ENCODE measurements around the gene ZNF423.

ZNF423 gene

DNA sequence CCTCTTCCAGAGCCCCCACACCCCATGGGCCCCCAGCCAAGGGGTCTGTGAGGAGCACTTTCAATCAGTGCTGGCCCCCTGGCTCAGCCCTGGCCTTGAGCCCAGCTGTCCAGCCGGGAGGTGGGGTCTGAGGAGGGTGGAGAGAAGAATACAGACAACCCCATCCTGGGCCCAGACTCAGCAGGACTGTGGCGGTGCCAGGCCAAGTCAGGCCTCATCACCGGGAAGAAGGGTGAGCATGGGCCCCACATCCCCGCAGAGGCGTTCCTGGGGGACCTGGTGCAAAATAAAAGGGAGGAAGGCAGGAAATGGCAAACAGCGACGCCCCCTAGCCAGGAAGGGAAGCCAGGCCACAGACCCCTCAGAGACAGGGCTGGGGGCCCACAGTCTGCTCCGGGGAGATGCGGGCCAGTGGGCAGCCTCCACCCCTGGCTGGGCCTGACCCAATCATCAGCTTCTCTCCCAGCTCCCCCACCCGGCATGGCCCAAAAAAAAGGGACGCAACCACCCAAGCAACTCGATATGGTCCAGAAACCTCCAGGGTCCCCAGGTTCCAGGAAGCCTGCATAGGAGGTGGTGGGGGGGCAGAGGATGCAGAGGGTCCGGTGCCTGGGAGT, 20.6 kb downstream of the ZNF423 start:
- peaks cover 11% of the 10 kb centered on the region for H3K36me3 Mint-ChIP-seq (ENCODE audit: low read depth)
- peak overlapping the region; percentile 57 for H3K4me3 Mint-ChIP-seq
- no peaks in the 10 kb centered on the region for H3K9me3 Mint-ChIP-seq
- peaks cover 6% of the 10 kb centered on the region for H3K27me3 Mint-ChIP-seq (ENCODE audit: low read depth, poor library complexity)
- peaks cover 87% of the 10 kb centered on the region for H3K4me1 Mint-ChIP-seq
- DNase-seq: peak; percentile 76
- TF ChIP-seq, protein P1, sequence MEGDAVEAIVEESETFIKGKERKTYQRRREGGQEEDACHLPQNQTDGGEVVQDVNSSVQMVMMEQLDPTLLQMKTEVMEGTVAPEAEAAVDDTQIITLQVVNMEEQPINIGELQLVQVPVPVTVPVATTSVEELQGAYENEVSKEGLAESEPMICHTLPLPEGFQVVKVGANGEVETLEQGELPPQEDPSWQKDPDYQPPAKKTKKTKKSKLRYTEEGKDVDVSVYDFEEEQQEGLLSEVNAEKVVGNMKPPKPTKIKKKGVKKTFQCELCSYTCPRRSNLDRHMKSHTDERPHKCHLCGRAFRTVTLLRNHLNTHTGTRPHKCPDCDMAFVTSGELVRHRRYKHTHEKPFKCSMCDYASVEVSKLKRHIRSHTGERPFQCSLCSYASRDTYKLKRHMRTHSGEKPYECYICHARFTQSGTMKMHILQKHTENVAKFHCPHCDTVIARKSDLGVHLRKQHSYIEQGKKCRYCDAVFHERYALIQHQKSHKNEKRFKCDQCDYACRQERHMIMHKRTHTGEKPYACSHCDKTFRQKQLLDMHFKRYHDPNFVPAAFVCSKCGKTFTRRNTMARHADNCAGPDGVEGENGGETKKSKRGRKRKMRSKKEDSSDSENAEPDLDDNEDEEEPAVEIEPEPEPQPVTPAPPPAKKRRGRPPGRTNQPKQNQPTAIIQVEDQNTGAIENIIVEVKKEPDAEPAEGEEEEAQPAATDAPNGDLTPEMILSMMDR (IDR thresholded peaks at IDR 0.05): no peak
- H3K27ac Mint-ChIP-seq: peak overlapping the region; percentile 95

DNA sequence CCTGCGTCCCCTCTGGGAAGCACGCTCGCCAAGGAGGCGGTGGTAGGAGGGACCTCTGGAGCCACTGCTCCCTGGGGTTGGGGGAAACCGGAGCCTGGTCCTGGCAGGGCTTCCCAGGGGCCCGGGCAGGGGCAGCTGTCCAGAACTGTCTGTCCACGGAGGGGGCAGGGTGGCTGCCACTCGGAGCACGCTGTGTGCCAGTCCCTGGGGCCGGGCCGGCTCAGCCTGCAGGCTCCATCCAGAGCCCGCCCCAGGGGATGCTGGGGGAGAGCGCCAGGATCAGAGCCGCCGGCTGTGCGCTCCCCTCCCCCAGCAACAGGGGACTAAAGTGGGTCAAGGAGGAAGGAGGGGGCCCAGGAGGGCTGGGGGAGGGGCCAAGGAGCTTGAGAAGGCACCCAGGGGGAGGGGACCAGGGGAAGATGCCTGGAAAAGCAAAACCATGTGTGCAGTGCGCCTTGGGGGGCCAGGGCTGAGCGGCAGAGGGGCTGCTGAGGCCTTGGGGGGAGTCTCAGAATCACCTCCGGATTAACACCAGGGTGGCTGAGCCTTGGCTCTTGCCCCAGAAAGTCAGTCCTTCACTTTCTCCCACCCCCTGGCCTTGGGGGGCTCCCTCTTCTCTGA, 21.3 kb downstream of the ZNF423 start:
- H3K36me3 Mint-ChIP-seq (ENCODE audit: low read depth): peaks cover 18% of the 10 kb centered on the region
- peaks cover 87% of the 10 kb centered on the region for H3K4me1 Mint-ChIP-seq
- no peak overlapping the region for H3K4me3 Mint-ChIP-seq
- H3K9me3 Mint-ChIP-seq: no peaks in the 10 kb centered on the region
- peak; percentile 70 for DNase-seq
- peaks cover 6% of the 10 kb centered on the region for H3K27me3 Mint-ChIP-seq (ENCODE audit: low read depth, poor library complexity)
- no peak overlapping the region for H3K27ac Mint-ChIP-seq
- TF ChIP-seq, protein P1 (IDR thresholded peaks at IDR 0.05): no peak

- TF ChIP-seq, protein P1 (IDR thresholded peaks at IDR 0.05): no peak
Measured at GRCh38 chr16:49833796-49834530, 21.9 kb downstream of the ZNF423 start.

GRCh38 chr16:49833085-49833484, 22.8 kb downstream of the ZNF423 start:
- peaks cover 95% of the 10 kb centered on the region for H3K4me1 Mint-ChIP-seq
- peaks cover 23% of the 10 kb centered on the region for H3K36me3 Mint-ChIP-seq (ENCODE audit: low read depth)
- H3K4me3 Mint-ChIP-seq: peak overlapping the region; percentile 69
- H3K27ac Mint-ChIP-seq: no peak overlapping the region
- H3K27me3 Mint-ChIP-seq (ENCODE audit: low read depth, poor library complexity): peaks cover 6% of the 10 kb centered on the region
- DNase-seq: no peak
- TF ChIP-seq, protein P1 (IDR thresholded peaks at IDR 0.05): no peak
- H3K9me3 Mint-ChIP-seq: no peaks in the 10 kb centered on the region

More at GRCh38 chr16:49833796-49834530, 21.9 kb downstream of the ZNF423 start:
- DNase-seq: no peak
- Mint-ChIP-seq H3K27me3 (ENCODE audit: low read depth, poor library complexity) (peaks cover 6% of the 10 kb centered on the region), H3K9me3 (no peaks in the 10 kb centered on the region), H3K27ac (peak overlapping the region; percentile 74), H3K36me3 (ENCODE audit: low read depth) (peaks cover 23% of the 10 kb centered on the region), H3K4me3 (peak overlapping the region; percentile 45), H3K4me1 (peaks cover 89% of the 10 kb centered on the region)

- Mint-ChIP-seq H3K4me3 (no peak overlapping the region), H3K27ac (no peak overlapping the region), H3K36me3 (ENCODE audit: low read depth) (peaks cover 23% of the 10 kb centered on the region), H3K9me3 (no peaks in the 10 kb centered on the region), H3K27me3 (ENCODE audit: low read depth, poor library complexity) (peaks cover 4% of the 10 kb centered on the region), H3K4me1 (peaks cover 95% of the 10 kb centered on the region)
- no peak for DNase-seq
- TF ChIP-seq, protein P1 (IDR thresholded peaks at IDR 0.05): no peak
Measured at GRCh38 chr16:49832177-49832576, 23.7 kb downstream of the ZNF423 start.

All from nephron progenitor cell (in vitro differentiated cells).